Duodenal mucosa (tissue), 2 donors: Measurements from ENCODE around the gene FMNL2.
"Not testable (repeated sequence)": the region's sequence is repeated elsewhere in the genome, so short reads cannot be mapped to it uniquely, and the experiment has no call there.

Experiments used
- H3K27ac ChIP-seq: one replicate; pipeline ENCODE4 v1.7.0; 2013; ENCODE audit warnings: low read depth, low read length
- H3K27me3 ChIP-seq, 2 donors: one replicate each; pipeline ENCODE4 v1.7.0; 2013; ENCODE audit warnings: low read length in 2 of 2, control low read depth in 1 of 2; ENCODE audit not compliant: insufficient read depth in 2 of 2, control insufficient read depth in 1 of 2
- H3K36me3 ChIP-seq, 2 donors: one replicate each; pipeline ENCODE4 v1.7.0; 2013; ENCODE audit warnings: low read length in 2 of 2, control low read depth in 1 of 2; ENCODE audit not compliant: insufficient read depth in 2 of 2, control insufficient read depth in 1 of 2
- H3K4me1 ChIP-seq, 2 donors: one replicate each; pipeline ENCODE4 v1.7.0; 2013; ENCODE audit warnings: low read length in 2 of 2, control low read depth in 1 of 2; ENCODE audit not compliant: insufficient read depth in 2 of 2, control insufficient read depth in 1 of 2
- H3K4me3 ChIP-seq, 2 donors: one replicate each; pipeline ENCODE4 v1.7.0; 2013; ENCODE audit warnings: low read length in 2 of 2, low read depth in 1 of 2
- H3K9ac ChIP-seq, 2 donors: one replicate each; pipeline ENCODE4 v1.7.0; 2013; ENCODE audit warnings: low read length in 2 of 2, low read depth in 1 of 2
- H3K9me3 ChIP-seq, 2 donors: one replicate each; pipeline ENCODE4 v1.7.0; 2013; ENCODE audit warnings: low read length in 2 of 2, control low read depth in 1 of 2; ENCODE audit not compliant: control insufficient read depth in 1 of 2

The FMNL2 gene

DNA sequence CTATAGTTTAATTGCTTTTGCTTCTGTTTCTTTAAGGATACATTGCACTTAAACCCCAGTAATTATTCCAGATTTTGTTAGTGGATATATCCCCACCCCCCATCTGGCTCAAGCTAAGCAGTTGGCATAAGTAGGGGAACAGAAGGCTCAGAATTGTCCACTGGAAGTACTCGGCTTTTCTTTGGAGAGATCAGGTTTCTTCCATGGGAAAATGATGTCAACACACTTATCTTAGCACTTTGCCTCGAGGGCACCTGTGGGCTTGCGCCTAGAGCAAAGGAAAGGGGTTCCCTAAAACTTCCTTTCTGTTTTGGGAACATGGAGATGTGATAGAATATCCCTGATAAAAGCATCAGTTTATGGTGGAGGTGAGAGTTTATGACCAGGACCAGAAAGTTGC, 130.6 kb downstream of the FMNL2 start:
- H3K27me3 ChIP-seq = no peaks in the 10 kb centered on the region
- no peak overlapping the region for H3K4me3 ChIP-seq
- no peak overlapping the region for H3K9ac ChIP-seq

GRCh38 chr2:152466041-152466440, 131.1 kb downstream of the FMNL2 start:
- H3K36me3 ChIP-seq = no peaks in the 10 kb centered on the region
- no peak overlapping the region for H3K27ac ChIP-seq
- no peak overlapping the region for H3K4me3 ChIP-seq
- no peaks in the 10 kb centered on the region for H3K9me3 ChIP-seq
- no peaks in the 10 kb centered on the region for H3K27me3 ChIP-seq
- no peak overlapping the region for H3K9ac ChIP-seq
- peaks cover 31 to 45% of the 10 kb centered on the region in 2 donors for H3K4me1 ChIP-seq

More for the DNA sequence above, 130.6 kb downstream of the FMNL2 start:
- Histone ChIP-seq H3K36me3 (no peaks in the 10 kb centered on the region), H3K27ac (no peak overlapping the region), H3K9me3 (no peaks in the 10 kb centered on the region), H3K4me1 (peaks cover 26 to 40% of the 10 kb centered on the region in 2 donors)

DNA sequence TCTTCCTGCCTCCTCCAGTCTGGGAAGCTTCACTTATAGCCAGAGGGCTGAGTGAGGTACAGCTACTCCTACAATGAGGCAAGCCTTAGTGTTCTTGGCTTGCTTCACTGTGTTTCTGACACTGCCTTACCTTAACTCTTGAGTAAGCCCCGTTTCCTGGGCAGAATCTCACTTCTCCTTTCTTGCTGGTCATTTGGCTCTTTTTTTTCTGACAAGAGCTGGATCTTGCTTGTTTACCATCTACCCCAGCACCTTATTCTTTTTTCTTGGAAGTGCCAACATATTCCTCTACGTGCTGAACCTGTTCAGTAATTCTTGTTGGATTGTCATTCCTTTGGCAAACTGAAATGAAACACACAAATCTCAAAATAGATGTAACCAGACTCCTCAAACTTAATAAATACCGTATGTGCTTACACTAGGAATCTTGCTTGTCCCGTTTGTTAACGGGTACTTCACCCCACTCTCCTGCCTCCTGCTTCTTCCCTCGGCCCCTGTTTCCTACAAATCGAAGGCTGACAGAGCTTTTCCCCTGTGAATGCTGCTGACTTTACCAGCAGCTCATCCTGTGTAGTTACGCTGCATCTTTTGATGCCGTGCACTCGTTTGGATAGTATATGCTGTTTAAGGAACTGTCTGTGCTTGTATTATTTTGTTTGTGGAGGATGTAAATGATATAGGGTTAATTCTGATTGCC, 132.2 kb downstream of the FMNL2 start:
- peaks cover 40 to 55% of the 10 kb centered on the region in 2 donors for H3K4me1 ChIP-seq

DNA sequence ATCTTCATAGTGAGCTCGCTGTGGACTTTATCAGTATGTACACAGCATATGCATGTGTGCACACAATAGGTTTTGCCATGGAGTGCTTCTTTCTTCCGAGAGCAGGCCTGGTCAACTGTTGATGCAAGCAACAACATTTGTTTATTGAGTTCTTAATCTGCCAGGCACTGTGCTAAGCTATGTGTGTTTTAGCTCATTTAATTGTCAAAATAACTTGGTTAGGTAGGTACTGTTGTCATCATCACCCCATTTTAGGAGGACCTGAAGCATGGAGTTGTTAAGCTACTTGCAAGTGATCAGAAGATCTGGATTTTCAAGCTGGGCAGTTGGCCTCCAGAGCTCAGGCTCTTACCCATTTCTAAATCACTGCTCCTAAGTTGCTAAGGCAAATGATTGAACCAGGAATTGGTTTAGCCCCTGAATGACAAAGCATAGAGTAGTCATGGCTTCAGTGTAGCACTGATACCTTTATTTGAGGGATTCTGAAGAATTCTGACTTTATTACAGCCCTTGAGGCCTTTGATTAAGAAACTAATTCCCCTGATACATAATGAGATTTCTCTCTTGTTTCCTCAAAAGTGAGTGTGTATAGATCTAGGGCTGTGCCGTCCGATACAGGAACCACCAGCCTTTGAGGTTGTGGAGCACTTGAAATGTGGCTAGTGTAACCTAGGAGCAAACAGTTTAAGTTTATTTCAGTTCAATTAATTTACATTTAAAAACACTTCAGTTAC, 132.9 kb downstream of the FMNL2 start:
- Histone ChIP-seq H3K36me3 (no peaks in the 10 kb centered on the region), H3K9me3 (no peaks in the 10 kb centered on the region), H3K27me3 (no peaks in the 10 kb centered on the region), H3K4me3 (no peak overlapping the region), H3K27ac (no peak overlapping the region), H3K4me1 (peaks cover 43 to 61% of the 10 kb centered on the region in 2 donors), H3K9ac (no peak overlapping the region)

More for the DNA sequence above, 132.2 kb downstream of the FMNL2 start:
- no peaks in the 10 kb centered on the region for H3K27me3 ChIP-seq
- H3K9me3 ChIP-seq = no peaks in the 10 kb centered on the region
- no peak overlapping the region for H3K27ac ChIP-seq
- H3K9ac ChIP-seq = no peak overlapping the region
- no peaks in the 10 kb centered on the region for H3K36me3 ChIP-seq
- H3K4me3 ChIP-seq = no peak overlapping the region

GRCh38 chr2:152468899-152469692, 134.1 kb downstream of the FMNL2 start:
- H3K9me3 ChIP-seq = no peaks in the 10 kb centered on the region
- peak overlapping the region in 1 of 2 donors; percentile 24 for H3K9ac ChIP-seq
- H3K4me3 ChIP-seq = peak overlapping the region; percentile 44 to 53
- no peaks in the 10 kb centered on the region for H3K36me3 ChIP-seq
- H3K27ac ChIP-seq = no peak overlapping the region
- no peaks in the 10 kb centered on the region for H3K27me3 ChIP-seq
- peaks cover 43 to 74% of the 10 kb centered on the region in 2 donors for H3K4me1 ChIP-seq

DNA sequence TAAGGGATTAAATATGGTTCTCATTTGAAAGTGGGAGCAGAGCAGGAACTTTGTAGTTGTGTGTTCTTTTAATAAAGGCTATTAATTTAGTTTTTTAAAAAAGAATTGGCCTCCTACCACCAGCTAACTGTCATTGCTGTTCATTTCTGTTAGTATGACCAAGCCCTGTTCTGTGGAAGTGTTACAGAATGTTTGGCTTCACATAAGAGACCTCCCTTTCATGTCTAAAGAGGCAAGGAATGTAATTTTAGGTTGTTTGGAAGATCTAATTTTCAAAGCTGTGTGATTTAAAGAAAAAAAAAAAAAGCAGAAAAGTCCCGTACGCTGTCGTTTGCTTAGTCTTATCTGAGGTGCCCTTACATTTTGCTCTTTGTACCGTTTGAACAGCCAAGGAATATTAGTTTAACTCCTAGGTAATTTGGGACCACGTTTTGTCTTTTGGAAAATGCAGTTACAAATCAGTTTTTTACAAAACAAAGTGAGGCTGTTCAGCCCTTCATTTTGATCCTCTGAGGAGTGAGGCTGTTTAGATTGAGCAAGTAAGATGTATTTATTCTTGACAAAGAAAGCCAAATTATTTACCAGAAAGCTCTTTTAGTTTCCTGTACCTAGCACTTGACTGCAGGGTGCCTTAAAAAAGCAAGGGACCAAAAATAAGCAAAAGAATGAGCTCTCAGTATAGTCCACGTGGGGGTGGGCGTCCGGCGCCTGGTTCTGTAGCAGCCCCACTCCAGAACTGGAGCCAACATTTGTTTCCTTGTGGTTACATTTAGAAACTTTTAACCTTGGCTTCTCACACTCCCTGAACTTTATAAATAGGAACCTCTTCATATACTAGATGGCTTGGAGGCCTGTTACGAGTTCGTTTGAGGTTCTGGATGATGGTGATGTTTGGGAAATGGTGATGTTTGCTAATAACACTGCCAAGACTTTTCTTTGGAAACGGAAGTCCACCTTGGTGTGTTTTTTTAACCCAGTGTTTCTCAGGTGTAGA, 136.2 kb downstream of the FMNL2 start:
- Histone ChIP-seq H3K4me1 (peaks cover 34 to 65% of the 10 kb centered on the region in 2 donors), H3K27me3 (no peaks in the 10 kb centered on the region), H3K4me3 (peak overlapping the region; percentile 14 to 25), H3K9me3 (no peaks in the 10 kb centered on the region), H3K9ac (no peak overlapping the region), H3K36me3 (no peaks in the 10 kb centered on the region), H3K27ac (no peak overlapping the region)

DNA sequence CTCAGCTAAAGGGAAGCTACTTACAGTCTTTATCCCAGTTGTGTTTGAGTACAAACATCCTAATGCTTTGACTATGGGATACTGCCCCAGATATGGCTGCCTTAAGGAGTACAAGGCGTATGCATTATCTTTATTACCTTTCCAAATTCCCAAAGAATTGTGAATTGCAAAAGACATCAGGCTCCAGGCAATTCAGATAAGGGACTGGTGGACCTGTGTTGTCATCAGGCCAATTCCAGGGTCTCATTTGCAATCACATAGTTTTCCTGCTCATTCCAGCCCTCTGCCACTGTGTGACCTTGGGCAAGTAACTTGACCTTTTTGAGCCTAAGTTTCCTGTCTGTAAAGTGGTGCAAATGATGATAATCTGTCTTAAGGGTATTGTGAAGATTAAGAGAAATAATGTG, 137.5 kb downstream of the FMNL2 start:
- Histone ChIP-seq H3K4me3 (no peak overlapping the region), H3K9ac (no peak overlapping the region), H3K27ac (no peak overlapping the region), H3K27me3 (no peaks in the 10 kb centered on the region), H3K4me1 (peaks cover 34 to 63% of the 10 kb centered on the region in 2 donors), H3K9me3 (no peaks in the 10 kb centered on the region), H3K36me3 (no peaks in the 10 kb centered on the region)

- Histone ChIP-seq H3K27ac (no peak overlapping the region), H3K4me3 (no peak overlapping the region), H3K36me3 (no peaks in the 10 kb centered on the region), H3K27me3 (no peaks in the 10 kb centered on the region), H3K9me3 (no peaks in the 10 kb centered on the region), H3K4me1 (peaks cover 34 to 55% of the 10 kb centered on the region in 2 donors), H3K9ac (no peak overlapping the region)
Observed at GRCh38 chr2:152473151-152473857, 138.3 kb downstream of the FMNL2 start.

GRCh38 chr2:152474523-152474922, 139.5 kb downstream of the FMNL2 start:
- not testable (repeated sequence) for H3K27ac ChIP-seq, H3K27me3 ChIP-seq, H3K9me3 ChIP-seq, H3K36me3 ChIP-seq, H3K4me3 ChIP-seq, H3K9ac ChIP-seq
- H3K4me1 ChIP-seq = peaks cover 24 to 43% of the 10 kb centered on the region in 2 donors
